Stimulated activated CD8-positive, alpha-beta memory T cell treated with anti-CD3 and anti-CD28 coated beads, Interleukin-4, amount 100 ng/mL, for 4 hours (primary cell): Measurements from ENCODE around the gene FAM184A.

Source experiments
- DNase-seq, 2 donors: peaks; one replicate each; pipeline ENCODE4 v3.0.0-alpha.2; 2020; ENCODE audit warnings: low read depth in 2 of 2, low spot score in 1 of 2

Gene FAM184A

DNA sequence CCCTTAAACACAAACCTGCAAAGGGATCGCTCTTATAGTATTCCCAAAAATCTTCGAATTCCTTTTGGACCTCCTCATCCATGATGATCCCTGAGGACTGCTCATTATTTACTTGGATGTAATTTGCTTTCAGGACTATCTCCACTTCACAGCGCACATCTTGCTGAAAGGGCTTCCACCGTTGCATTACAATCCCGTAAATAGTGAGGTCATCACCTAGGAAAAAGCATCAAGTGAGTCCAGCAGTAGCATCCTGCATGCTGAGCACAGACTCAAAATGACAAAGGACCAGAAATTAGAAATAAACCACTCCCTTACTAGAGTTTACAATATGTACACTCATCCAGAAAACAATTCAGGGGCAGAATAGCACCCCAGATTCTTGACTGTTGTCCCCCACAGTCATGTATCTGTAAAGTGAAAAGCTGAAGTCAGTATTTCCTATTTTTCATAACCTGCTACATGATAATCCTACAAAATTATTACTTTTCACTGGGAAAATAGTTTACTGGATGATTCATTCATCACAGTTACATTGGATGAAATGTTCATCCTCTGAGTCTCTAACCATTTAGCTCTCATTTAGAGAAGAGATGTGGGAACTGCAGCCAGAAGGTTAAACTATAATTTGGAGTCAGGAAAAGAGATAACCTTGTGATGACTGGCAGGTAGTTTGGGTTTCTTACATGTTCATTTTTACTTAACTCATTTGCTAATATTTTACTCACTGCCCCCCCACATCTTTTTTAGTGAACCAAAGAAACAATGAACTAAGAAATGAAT lies 160.7 kb downstream of the FAM184A start:
- no peak for DNase-seq

DNA sequence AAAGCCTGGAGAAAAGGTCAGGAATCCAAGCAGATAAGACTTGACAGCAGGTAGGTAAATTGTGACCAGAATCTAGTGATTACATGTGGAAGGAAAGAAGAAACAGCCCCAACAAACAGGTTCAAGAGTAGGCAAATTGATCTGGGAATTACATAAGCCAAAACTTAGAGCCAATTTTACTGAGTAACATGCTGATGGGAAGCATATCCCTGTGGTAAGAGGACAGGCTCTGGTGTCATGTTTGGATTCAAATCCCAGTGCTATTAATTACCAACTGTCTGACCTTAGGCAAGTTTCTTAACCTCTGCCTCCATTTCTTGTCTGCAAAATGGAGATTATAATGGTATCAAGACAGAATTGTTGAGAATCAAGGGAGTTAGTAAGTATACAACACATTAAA lies 163.9 kb downstream of the FAM184A start:
- no peak for DNase-seq

DNA sequence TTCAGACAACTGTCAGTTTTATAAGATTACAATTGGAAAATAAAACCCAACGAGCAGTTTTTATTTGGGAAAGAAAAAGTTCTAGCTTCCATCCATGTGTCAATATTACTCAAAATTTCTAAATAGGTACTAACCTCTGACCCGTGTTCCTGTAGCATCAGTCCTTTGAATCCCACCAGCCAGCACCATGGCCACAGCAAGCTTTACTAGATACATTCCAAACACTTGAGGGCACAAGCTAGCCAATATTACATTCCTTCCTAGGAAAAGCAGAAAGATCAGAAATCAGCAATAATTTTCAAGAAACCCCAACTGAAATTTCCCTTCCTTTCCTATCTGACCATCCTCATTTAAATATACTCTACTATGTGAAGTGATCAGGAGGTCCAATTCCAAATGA lies 165.3 kb downstream of the FAM184A start:
- DNase-seq: no peak

DNA sequence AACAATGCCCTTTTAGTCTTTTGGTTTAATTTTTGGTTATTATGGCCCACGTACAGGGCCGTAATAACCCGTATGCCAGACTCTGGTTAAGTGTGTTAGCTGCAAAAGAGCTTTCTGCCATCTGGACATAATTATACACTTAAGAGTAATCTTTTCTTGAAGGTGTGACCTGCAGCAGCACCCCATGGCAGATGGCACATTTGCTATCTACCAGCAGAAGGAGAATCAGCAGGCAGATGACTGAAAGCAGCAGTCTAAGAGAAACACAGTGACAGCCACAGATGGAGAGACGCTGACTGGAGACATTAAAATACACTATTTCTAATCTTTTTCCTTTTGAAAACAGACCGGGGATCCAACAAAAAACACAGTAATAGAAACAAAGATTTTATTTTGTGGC lies 165.8 kb downstream of the FAM184A start:
- DNase-seq: no peak
